B cell (primary cell): ENCODE results near the gene EIF3J. TPM values are rescaled to one million over a fixed set of nuclear protein-coding genes. Genes with fewer than 3 reads are reported as not detected.

Experiments used
- ATAC-seq: fragments of 200-7000 bp; cut with Tn5 transposase; one replicate; pipeline ENCODE4 v1.10.0; 2021; ENCODE audit warnings: low read depth, mild to moderate bottlenecking, moderate number of reproducible peaks, moderate library complexity
- CTCF ChIA-PET: fragments of 350-600 bp; sonication (Branson Sonifier 250); formaldehyde crosslinking; loops from one replicate; lab custom pipeline; 2021; ENCODE audit warnings: antibody characterized with exemption, inconsistent platforms; lab: Charles Lee
- POLR2A ChIA-PET: fragments of 350-600 bp; sonication (Branson Sonifier 250); formaldehyde crosslinking; loops from one replicate; lab custom pipeline; 2021; ENCODE audit warnings: antibody characterized with exemption; lab: Charles Lee
- DNase-seq: peaks from one replicate; pipeline ENCODE4 v3.0.0; 2013
- H2AFZ ChIP-seq: 2 replicates; pipeline ENCODE4 v1.6.1; 2012; ENCODE audit warnings: mild to moderate bottlenecking, low read depth, low read length; ENCODE audit not compliant: insufficient read depth, poor library complexity, severe bottlenecking
- H3K27ac ChIP-seq, 2 donors: 1 replicate in 1 of 2; 2 replicates in 1 of 2; pipeline ENCODE4 v1.5.1; 2012 to 2013; ENCODE audit warnings: low read length in 2 of 2, mild to moderate bottlenecking in 2 of 2, moderate library complexity in 1 of 2
- H3K27me3 ChIP-seq, 4 experiments: fragments of 200-600 bp in 1 of 4; sonication (generic) in 1 of 4; replicated peaks in 1 of 4; 1 replicate in 2 of 4; 2 replicates in 2 of 4; pipeline versions ENCODE4 v1.6.1 to v1.7.0; 2013 to 2016; ENCODE audit warnings: low read length in 3 of 4, mild to moderate bottlenecking in 2 of 4, mixed read lengths in 1 of 4, moderate library complexity in 1 of 4; ENCODE audit not compliant: insufficient read depth in 4 of 4, control insufficient read depth in 3 of 4; ENCODE audit errors: control extremely low read depth in 1 of 4
- H3K36me3 ChIP-seq, 2 experiments: replicated peaks in 1 of 2; 1 replicate in 1 of 2; 2 replicates in 1 of 2; pipeline versions ENCODE4 v1.6.1 to v1.7.1; 2013; ENCODE audit warnings: low read length in 1 of 2; ENCODE audit not compliant: insufficient read depth in 2 of 2, control insufficient read depth in 1 of 2; ENCODE audit errors: control extremely low read depth in 1 of 2, extremely low read depth in 1 of 2
- H3K4me1 ChIP-seq, 2 donors: fragments of 200-600 bp in 1 of 2; sonication (generic) in 1 of 2; 1 replicate in 1 of 2; 2 replicates in 1 of 2; pipeline versions ENCODE4 v1.5.1 to v1.6.1; 2013 to 2017; ENCODE audit warnings: low read length in 2 of 2; ENCODE audit not compliant: control insufficient read depth in 2 of 2, insufficient read depth in 2 of 2
- H3K4me2 ChIP-seq: replicated peaks from 2 replicates; pipeline ENCODE3; 2012; ENCODE audit warnings: mild to moderate bottlenecking, low read depth, low read length; ENCODE audit not compliant: poor library complexity, severe bottlenecking
- H3K4me3 ChIP-seq, 5 experiments: fragments of 200-600 bp in 1 of 5; sonication (generic) in 1 of 5; 1 replicate in 3 of 5; 2 replicates in 2 of 5; pipeline versions ENCODE4 v1.5.1 to v1.7.0; 2011 to 2016; ENCODE audit warnings: low read length in 4 of 5, mild to moderate bottlenecking in 4 of 5, low read depth in 2 of 5, control low read depth in 1 of 5, moderate library complexity in 1 of 5; ENCODE audit not compliant: insufficient read depth in 1 of 5; ENCODE audit errors: control extremely low read depth in 1 of 5, extremely low read depth in 1 of 5
- H3K79me2 ChIP-seq: fragments of 200-600 bp; sonication (generic); one replicate; pipeline ENCODE4 v1.6.0; 2016; ENCODE audit warnings: low read length; ENCODE audit not compliant: control insufficient read depth, insufficient read depth
- H3K9ac ChIP-seq: fragments of 200-600 bp; sonication (generic); 2 replicates; pipeline ENCODE4 v1.6.1; 2017; ENCODE audit warnings: mild to moderate bottlenecking, low read length, moderate library complexity
- H3K9me3 ChIP-seq, 3 donors: one replicate each; pipeline versions ENCODE4 v1.6.1 to v1.7.1; 2013; ENCODE audit warnings: low read length in 2 of 3; ENCODE audit not compliant: control insufficient read depth in 2 of 3, insufficient read depth in 1 of 3; ENCODE audit errors: control extremely low read depth in 1 of 3
- H4K20me1 ChIP-seq: 2 replicates; pipeline ENCODE4 v1.6.0; 2012; ENCODE audit warnings: mild to moderate bottlenecking, low read length; ENCODE audit not compliant: insufficient read depth, control insufficient read depth, poor library complexity, severe bottlenecking
- H3K27ac Mint-ChIP-seq: one replicate; pipeline ENCODE4 v1.8.0; 2021; ENCODE audit warnings: mixed read lengths
- H3K27me3 Mint-ChIP-seq: one replicate; pipeline ENCODE4 v1.8.0; 2021; ENCODE audit warnings: mixed read lengths
- H3K4me1 Mint-ChIP-seq: one replicate; pipeline ENCODE4 v1.8.0; 2021; ENCODE audit warnings: mixed read lengths
- H3K4me3 Mint-ChIP-seq: one replicate; pipeline ENCODE4 v1.8.0; 2021; ENCODE audit warnings: mixed read lengths
- H3K9me3 Mint-ChIP-seq: one replicate; pipeline ENCODE4 v1.8.0; 2022; ENCODE audit warnings: mixed read lengths; ENCODE audit not compliant: insufficient read depth
- EZH2 ChIP-seq: IDR thresholded peaks from 2 replicates; pipeline ENCODE4 v1.6.1; 2012; ENCODE audit warnings: borderline replicate concordance, low read depth, mild to moderate bottlenecking, moderate library complexity, low read length; ENCODE audit not compliant: insufficient read depth, poor library complexity, severe bottlenecking
- WGBS: methylation state at CpG from one replicate; pipeline ENCODE4 v1.1.5; 2013; ENCODE audit warnings: missing lambda C conversion rate; ENCODE audit not compliant: insufficient coverage; 5-methylcytosine and 5-hydroxymethylcytosine counted together
- intact Hi-C: fragments of 100-400 bp; cut with micrococcal nuclease; formaldehyde crosslinking; loops from one replicate; pipeline ENCODE4 v1.10.0; 2022
- polyA plus RNA-seq: library from polyadenylated mRNA; depleted of rRNA; stranded (reverse); fragments of >200 nt; gene quantifications from 2 replicates; pipeline ENCODE4 v1.2.3, GENCODE V29; 2012
- total RNA-seq, 2 donors: library from RNA; stranded (reverse); fragments of 120-200 nt in 1 of 2; gene quantifications; 1 replicate in 1 of 2; 2 replicates in 1 of 2; pipeline versions ENCODE4 v1.2.3 to v1.2.4, GENCODE V29; 2013 to 2022
- TF ChIP-seq, protein P1 (sequence below): fragments of 200-600 bp; IDR thresholded peaks from one replicate; pipeline ENCODE4 v1.8.0; 2022; ENCODE audit warnings: antibody characterized with exemption, mild to moderate bottlenecking

Gene EIF3J
- total and polyA plus RNA-seq, 2 donors (not counting 1 experiment from before 2014, with no cell fraction given) = 16.5 to 66.7 TPM

DNA sequence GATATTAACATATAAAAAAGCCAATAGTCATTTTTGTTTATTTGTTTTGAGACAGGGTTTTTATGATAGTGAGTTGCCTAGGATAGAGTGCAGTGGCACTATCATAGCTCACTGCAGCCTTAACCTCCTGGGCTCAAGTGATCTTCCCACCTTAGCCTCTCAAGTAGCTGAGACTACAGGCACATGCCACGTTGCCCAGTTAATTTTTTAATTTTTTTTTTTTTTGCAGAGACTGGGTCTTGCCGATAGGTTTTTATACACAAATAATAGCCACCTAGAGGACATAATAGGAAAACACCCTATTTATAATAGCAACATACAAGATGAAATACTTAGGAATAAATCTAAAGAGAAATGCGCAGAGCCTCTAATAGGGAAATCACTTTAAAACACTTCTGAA, 13.3 kb downstream of the EIF3J start:
- peak overlapping the region; percentile 17 for H3K4me2 ChIP-seq
- intact Hi-C loops = loop anchor here (2.0 kb wide), 1 partner anchor 13 kb away; the partner anchor contains the start of gene EIF3J
- TF ChIP-seq EZH2 = no peak
- TF ChIP-seq, protein P1, sequence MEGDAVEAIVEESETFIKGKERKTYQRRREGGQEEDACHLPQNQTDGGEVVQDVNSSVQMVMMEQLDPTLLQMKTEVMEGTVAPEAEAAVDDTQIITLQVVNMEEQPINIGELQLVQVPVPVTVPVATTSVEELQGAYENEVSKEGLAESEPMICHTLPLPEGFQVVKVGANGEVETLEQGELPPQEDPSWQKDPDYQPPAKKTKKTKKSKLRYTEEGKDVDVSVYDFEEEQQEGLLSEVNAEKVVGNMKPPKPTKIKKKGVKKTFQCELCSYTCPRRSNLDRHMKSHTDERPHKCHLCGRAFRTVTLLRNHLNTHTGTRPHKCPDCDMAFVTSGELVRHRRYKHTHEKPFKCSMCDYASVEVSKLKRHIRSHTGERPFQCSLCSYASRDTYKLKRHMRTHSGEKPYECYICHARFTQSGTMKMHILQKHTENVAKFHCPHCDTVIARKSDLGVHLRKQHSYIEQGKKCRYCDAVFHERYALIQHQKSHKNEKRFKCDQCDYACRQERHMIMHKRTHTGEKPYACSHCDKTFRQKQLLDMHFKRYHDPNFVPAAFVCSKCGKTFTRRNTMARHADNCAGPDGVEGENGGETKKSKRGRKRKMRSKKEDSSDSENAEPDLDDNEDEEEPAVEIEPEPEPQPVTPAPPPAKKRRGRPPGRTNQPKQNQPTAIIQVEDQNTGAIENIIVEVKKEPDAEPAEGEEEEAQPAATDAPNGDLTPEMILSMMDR = peak; percentile 59
- ChIA-PET POLR2A (no interaction called here), CTCF (interaction anchor here (0.7 to 0.9 kb wide), 4 partner anchors 13 to 111 kb away, joined by 3 to 5 read pairs (median 4); partner anchors contain the start of gene EIF3J)
- Mint-ChIP-seq H3K9me3 (no peaks in the 10 kb centered on the region), H3K4me1 (peaks cover 25% of the 10 kb centered on the region), H3K27me3 (no peaks in the 10 kb centered on the region), H3K4me3 (peak overlapping the region; percentile 39), H3K27ac (peak overlapping the region; percentile 63)
- peaks cover 9 to 12% of the 10 kb centered on the region in 2 donors for H3K4me1 ChIP-seq
- DNase-seq = peak; percentile 39
- H2AFZ ChIP-seq = no peak overlapping the region
- H4K20me1 ChIP-seq = peaks cover 34% of the 10 kb centered on the region
- H3K36me3 ChIP-seq = peaks cover 11 to 47% of the 10 kb centered on the region in 2 experiments
- peaks cover 58% of the 10 kb centered on the region for H3K79me2 ChIP-seq
- H3K27ac ChIP-seq = peak overlapping the region in 1 of 2 donors; percentile 65
- peak; percentile 53 for ATAC-seq
- H3K4me3 ChIP-seq = no peak overlapping the region
- no peak overlapping the region for H3K9ac ChIP-seq
- H3K9me3 ChIP-seq = no peaks in the 10 kb centered on the region
- no peaks in the 10 kb centered on the region for H3K27me3 ChIP-seq
- WGBS = no CpG with 5 or more reads among the region's 3 CpGs

DNA sequence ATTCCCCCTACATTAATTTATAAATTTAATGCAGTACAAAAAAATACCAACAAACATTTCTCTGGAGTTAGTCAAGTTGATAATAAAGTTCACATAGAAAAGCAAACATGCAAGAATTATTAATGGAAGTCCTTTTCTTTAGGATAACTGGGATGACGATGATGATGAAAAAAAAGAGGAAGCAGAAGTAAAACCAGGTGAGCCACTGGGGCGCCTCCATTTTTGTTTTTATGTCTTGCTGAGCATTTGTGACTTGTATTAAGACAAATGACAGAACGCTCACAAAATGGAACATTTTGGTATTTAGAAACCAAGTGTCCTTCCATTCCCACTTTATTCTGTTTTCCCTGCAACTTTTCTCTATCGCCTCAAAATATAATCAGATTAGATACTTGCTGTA, 13.8 kb downstream of the EIF3J start:
- ChIA-PET CTCF (interaction anchor here (0.9 kb wide), 1 partner anchor 13 kb away, joined by 4 read pairs; the partner anchor contains the start of gene EIF3J), POLR2A (no interaction called here)
- DNase-seq = peak; percentile 52
- intact Hi-C loops = loop anchor here (2.0 kb wide), 1 partner anchor 14 kb away; the partner anchor contains the start of gene EIF3J
- H3K36me3 ChIP-seq = peaks cover 12 to 51% of the 10 kb centered on the region in 2 experiments
- peak overlapping the region; percentile 39 for H3K4me3 Mint-ChIP-seq
- H3K27ac Mint-ChIP-seq = peak overlapping the region; percentile 23
- no peaks in the 10 kb centered on the region for H3K9me3 ChIP-seq
- peak overlapping the region; percentile 17 for H3K4me2 ChIP-seq
- peaks cover 55% of the 10 kb centered on the region for H3K79me2 ChIP-seq
- peak overlapping the region in 1 of 2 donors; percentile 65 for H3K27ac ChIP-seq
- TF ChIP-seq, protein P1 = no peak
- no peak for TF ChIP-seq EZH2
- H3K4me3 ChIP-seq = no peak overlapping the region
- no peaks in the 10 kb centered on the region for H3K9me3 Mint-ChIP-seq
- H3K4me1 Mint-ChIP-seq = peaks cover 23% of the 10 kb centered on the region
- H3K9ac ChIP-seq = no peak overlapping the region
- no peaks in the 10 kb centered on the region for H3K27me3 Mint-ChIP-seq
- peak; percentile 24 for ATAC-seq
- peaks cover 9 to 12% of the 10 kb centered on the region in 2 donors for H3K4me1 ChIP-seq
- peaks cover 29% of the 10 kb centered on the region for H4K20me1 ChIP-seq
- H3K27me3 ChIP-seq = no peaks in the 10 kb centered on the region
- WGBS = no CpG with 5 or more reads among the region's 4 CpGs
- no peak overlapping the region for H2AFZ ChIP-seq
